Fibroblast of pulmonary artery (primary cell): ENCODE measurements around the gene ASTN2.

Experiments used
- DNase-seq: peaks from one replicate; pipeline ENCODE4 v3.0.0-alpha.2; 2010; ENCODE audit warnings: low read depth
- H3K4me3 ChIP-seq: replicated peaks from 2 replicates; pipeline ENCODE4 v1.5.1; 2011; ENCODE audit warnings: low read depth, mild to moderate bottlenecking, control low read depth, low read length, moderate library complexity
- CTCF ChIP-seq: IDR thresholded peaks from 2 replicates; pipeline ENCODE4 v1.5.1; 2011; ENCODE audit warnings: mild to moderate bottlenecking, control low read depth, low read length, inconsistent platforms; ENCODE audit errors: missing control alignments

ASTN2 gene

GRCh38 chr9:117395151-117395650 lies 19.7 kb downstream of the ASTN2 start:
- DNase-seq: no peak
- TF ChIP-seq CTCF: no peak
- H3K4me3 ChIP-seq: no peak overlapping the region

GRCh38 chr9:117394655-117395054 lies 20.2 kb downstream of the ASTN2 start:
- TF ChIP-seq CTCF: no peak
- DNase-seq: no peak

GRCh38 chr9:117392992-117393391 lies 21.9 kb downstream of the ASTN2 start:
- no peak for TF ChIP-seq CTCF
- H3K4me3 ChIP-seq: no peak overlapping the region
- DNase-seq: no peak

More at GRCh38 chr9:117394655-117395054, 20.2 kb downstream of the ASTN2 start:
- H3K4me3 ChIP-seq: no peak overlapping the region

GRCh38 chr9:117387422-117387821 lies 27.4 kb downstream of the ASTN2 start:
- no peak for DNase-seq
- TF ChIP-seq CTCF: no peak
- H3K4me3 ChIP-seq: no peak overlapping the region

- no peak for DNase-seq
Observed at GRCh38 chr9:117379341-117379740, 35.5 kb downstream of the ASTN2 start.

GRCh38 chr9:117377046-117377445 lies 37.8 kb downstream of the ASTN2 start:
- H3K4me3 ChIP-seq: no peak overlapping the region
- no peak for DNase-seq

More at GRCh38 chr9:117379341-117379740, 35.5 kb downstream of the ASTN2 start:
- no peak overlapping the region for H3K4me3 ChIP-seq
- no peak for TF ChIP-seq CTCF

More at GRCh38 chr9:117377046-117377445, 37.8 kb downstream of the ASTN2 start:
- TF ChIP-seq CTCF: no peak
